Measurements from ENCODE around the gene FAM81B.

Gene FAM81B

DNA sequence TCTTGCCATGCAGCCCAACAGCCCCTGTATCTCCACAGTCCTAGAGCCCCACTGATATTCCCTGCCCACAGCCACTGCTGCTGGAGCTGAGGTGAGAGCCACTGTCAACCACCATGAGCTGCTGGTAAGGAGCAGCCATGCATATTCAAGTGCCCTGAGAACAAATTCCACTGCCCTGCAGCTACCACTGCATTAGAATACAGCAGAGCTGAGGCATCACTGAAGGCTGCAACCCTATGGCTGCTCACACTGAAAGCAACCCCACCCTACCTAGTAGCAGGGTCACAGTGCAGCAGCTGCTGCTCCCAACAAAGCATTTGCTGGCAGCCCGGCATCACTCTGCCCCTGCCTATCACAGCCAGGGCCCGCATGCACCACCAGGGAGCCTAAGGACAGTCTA is 95.0 kb downstream of the FAM81B start:
- DNase-seq = no peak

DNA sequence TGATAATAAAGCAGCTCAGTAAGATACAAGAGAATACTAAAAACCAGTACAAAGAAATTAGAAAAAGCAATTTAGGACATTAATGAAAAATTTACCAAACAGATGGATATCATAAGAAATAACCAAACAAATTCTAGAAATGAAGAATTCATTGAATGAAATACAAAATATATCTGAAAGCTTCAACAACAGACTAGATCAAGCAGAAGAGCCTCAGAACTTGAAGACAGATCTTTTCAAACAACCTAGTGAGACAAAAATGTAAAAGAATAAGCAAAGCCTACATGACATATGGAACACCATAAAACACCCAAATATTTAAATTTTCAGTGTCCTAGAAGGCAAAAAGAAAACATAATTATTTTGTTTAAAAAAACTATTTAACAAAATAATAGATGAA is 96.7 kb downstream of the FAM81B start:
- DNase-seq = no peak
